Measurements from ENCODE around the gene LMO7.

DNA sequence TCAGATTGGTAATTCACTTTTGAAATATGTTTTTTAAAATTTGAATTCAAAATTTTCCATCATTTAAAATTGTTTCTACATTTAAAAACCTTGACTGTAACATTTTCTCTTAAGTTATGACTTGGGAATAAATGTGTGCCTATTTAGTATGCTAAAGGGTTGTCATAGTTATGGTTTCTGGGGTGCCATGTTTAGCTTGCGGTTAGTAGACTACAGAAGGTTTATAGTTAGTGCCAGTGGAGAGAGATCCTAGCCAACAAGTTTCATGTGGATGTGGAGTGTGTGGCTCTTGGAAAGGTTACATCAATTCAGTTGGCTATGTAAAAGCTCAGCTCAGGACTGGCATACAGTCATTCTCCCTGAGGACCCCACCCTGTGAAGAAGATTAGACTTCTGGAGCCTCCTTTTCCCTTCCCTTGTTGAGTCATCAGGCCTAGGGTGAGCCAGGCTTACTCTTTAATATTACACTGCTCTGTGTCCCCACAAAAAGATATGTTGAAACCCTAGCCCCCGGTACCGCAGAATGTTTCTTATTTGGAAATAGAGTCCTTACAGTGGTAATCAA lies 20.4 kb downstream of the LMO7 start:
- TF ChIP-seq, protein P1, sequence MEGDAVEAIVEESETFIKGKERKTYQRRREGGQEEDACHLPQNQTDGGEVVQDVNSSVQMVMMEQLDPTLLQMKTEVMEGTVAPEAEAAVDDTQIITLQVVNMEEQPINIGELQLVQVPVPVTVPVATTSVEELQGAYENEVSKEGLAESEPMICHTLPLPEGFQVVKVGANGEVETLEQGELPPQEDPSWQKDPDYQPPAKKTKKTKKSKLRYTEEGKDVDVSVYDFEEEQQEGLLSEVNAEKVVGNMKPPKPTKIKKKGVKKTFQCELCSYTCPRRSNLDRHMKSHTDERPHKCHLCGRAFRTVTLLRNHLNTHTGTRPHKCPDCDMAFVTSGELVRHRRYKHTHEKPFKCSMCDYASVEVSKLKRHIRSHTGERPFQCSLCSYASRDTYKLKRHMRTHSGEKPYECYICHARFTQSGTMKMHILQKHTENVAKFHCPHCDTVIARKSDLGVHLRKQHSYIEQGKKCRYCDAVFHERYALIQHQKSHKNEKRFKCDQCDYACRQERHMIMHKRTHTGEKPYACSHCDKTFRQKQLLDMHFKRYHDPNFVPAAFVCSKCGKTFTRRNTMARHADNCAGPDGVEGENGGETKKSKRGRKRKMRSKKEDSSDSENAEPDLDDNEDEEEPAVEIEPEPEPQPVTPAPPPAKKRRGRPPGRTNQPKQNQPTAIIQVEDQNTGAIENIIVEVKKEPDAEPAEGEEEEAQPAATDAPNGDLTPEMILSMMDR (IDR thresholded peaks at IDR 0.05 in 8 of 11, conservative IDR thresholded peaks at IDR 0.05 in 3 of 11) = no peak
- no peak for TF ChIP-seq POLR2A (IDR thresholded peaks at IDR 0.05)
- TF ChIP-seq POLR2AphosphoS5 (IDR thresholded peaks at IDR 0.05) = no peak

Measured in spleen (tissue), 7 donors.